ENCODE measurements around the gene ZBTB46. TPM values are rescaled to one million over a fixed set of nuclear protein-coding genes. Genes with fewer than 3 reads are reported as not detected.
A peak's percentile ranks its signal among the peaks of the same experiment; 100 is the strongest.

ZBTB46 gene
- total and polyA plus RNA-seq, 10 donors: 3.6 to 76.5 (median 32.1) TPM

DNA sequence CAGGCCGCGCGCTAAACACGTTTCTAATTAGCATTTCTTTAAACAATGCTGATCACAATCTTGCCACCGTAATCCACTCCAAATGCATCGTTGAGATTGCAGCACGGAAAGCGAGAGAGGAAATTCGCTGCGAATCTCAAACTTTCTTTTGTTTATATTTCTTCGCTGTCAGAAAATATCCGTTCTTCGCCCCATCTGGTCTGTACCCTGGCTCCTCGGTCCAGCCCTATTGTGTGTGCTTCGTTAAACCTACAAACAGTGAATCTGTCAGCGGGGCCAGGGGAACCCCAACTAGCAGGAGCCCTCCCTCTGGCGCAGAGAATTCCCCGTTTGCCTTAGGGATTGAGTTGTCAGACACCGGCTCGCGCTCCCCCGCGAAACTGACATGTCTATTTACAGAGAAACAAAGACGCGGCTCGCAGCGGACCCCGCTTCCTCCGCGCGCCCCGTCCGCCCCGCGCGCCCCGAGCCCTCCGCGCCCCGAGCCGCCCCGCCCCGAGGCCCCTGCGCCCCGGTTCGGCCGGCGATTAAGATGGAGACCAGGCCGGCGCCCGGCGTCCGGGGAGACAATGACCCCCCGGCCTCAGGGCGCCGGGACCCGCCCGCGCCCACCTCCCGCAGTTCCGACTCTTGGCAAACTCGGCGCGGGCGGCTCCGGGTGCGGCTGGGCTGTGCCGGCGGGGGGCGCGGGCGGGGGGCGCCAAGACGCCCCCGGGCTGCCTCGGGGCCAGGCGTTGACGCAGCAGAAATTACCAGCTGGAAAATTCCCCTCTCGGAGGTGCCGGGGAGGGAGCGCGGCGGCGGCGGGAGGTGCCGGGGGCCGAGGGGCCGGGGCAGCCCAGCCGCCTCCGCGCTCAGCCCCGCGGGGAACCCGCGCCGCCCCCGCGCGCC, 874 bp downstream of the ZBTB46 start:
- H3K27me3 ChIP-seq (replicated peaks in 1 of 7): peaks cover 0 to 84% (median 30%) of the 10 kb centered on the region in 7 donors
- intact Hi-C loops (cut with DNase I; ENCODE audit: low total_unique reads): no loop called here
- DNase-seq: no peak
- H3K4me1 ChIP-seq: peaks cover 9 to 89% (median 66%) of the 10 kb centered on the region in 6 donors
- H3K9me3 ChIP-seq: no peaks in the 10 kb centered on the region
- H3K27ac ChIP-seq: peak overlapping the region; percentile 61 to 92 (median 87)
- H3K36me3 ChIP-seq: no peaks in the 10 kb centered on the region
- H3K4me3 ChIP-seq: peak overlapping the region; percentile 47 to 83 (median 58)
- TF ChIP-seq POLR2A (IDR thresholded peaks at IDR 0.05) (no peak), POLR2AphosphoS5 (IDR thresholded peaks at IDR 0.05) (peak in 1 of 3 donors; percentile 16)
- 0 to 1% (median 1%) methylated on average over 29 to 99 of the region's 99 CpGs for WGBS, 5 donors

DNA sequence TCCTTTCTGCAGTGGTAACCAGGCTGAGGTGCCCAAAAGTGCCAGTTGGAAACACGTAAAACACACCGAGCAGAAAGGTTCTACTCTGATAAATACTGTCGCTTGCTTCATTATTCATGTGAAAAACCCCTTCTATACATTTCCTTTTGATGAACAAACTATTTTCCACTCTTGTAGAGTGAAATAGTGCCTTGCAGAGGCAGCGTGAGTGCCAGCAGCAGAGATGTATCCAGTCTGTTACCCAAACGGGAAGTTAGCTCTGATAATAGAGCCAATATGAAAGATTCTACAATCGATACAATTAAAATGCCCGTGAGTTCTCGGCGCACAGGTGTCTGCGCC, 1.5 kb downstream of the ZBTB46 start:
- Histone ChIP-seq H3K9me3 (no peaks in the 10 kb centered on the region), H3K36me3 (no peaks in the 10 kb centered on the region), H3K4me1 (peaks cover 8 to 83% (median 62%) of the 10 kb centered on the region in 6 donors), H3K27me3 (replicated peaks in 1 of 7) (peaks cover 0 to 86% (median 30%) of the 10 kb centered on the region in 7 donors), H3K27ac (peak overlapping the region; percentile 61 to 92 (median 87)), H3K4me3 (peak overlapping the region; percentile 47 to 83 (median 58))
- WGBS, 5 donors: 3 to 5% (median 4%) methylated on average over 10 of the region's 10 CpGs
- no peak for TF ChIP-seq POLR2A (IDR thresholded peaks at IDR 0.05)
- no peak for TF ChIP-seq CTCF (IDR thresholded peaks at IDR 0.05 in 8 of 11, conservative IDR thresholded peaks at IDR 0.05 in 3 of 11)
- TF ChIP-seq POLR2AphosphoS5 (IDR thresholded peaks at IDR 0.05): no peak
- DNase-seq: no peak
- intact Hi-C loops (cut with DNase I; ENCODE audit: low total_unique reads): no loop called here

DNA sequence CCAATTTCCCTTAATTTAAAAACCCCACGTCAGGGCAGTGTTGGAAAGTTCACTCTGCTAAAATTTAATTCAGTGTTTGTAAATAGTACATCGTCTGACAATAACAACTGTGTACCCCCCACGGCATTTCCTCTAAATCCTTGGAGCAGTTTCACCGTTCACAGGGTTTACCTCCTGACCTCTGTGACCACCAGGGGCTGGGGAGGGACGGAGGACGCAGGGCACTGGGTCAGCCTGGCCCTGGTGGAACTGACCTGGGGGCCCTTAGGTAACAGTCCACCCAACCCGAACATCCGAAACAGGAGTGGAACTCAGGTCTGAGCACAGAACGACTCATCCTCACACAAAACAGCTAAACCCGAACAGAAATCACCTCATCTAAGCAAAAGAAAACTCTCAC, 2.1 kb downstream of the ZBTB46 start:
- no peaks in the 10 kb centered on the region for H3K36me3 ChIP-seq
- intact Hi-C loops (cut with DNase I; ENCODE audit: low total_unique reads): no loop called here
- peak overlapping the region; percentile 47 to 83 (median 58) for H3K4me3 ChIP-seq
- H3K27me3 ChIP-seq (replicated peaks in 1 of 7): peaks cover 0 to 80% (median 30%) of the 10 kb centered on the region in 7 donors
- peaks cover 4 to 81% (median 59%) of the 10 kb centered on the region in 6 donors for H3K4me1 ChIP-seq
- no peak for DNase-seq
- TF ChIP-seq CTCF (IDR thresholded peaks at IDR 0.05 in 8 of 11, conservative IDR thresholded peaks at IDR 0.05 in 3 of 11) (no peak), POLR2A (IDR thresholded peaks at IDR 0.05) (no peak), POLR2AphosphoS5 (IDR thresholded peaks at IDR 0.05) (no peak)
- WGBS, 5 donors: 42 to 82% (median 65%) methylated on average over 10 of the region's 10 CpGs
- peak overlapping the region; percentile 61 to 92 (median 87) for H3K27ac ChIP-seq
- H3K9me3 ChIP-seq: no peaks in the 10 kb centered on the region

DNA sequence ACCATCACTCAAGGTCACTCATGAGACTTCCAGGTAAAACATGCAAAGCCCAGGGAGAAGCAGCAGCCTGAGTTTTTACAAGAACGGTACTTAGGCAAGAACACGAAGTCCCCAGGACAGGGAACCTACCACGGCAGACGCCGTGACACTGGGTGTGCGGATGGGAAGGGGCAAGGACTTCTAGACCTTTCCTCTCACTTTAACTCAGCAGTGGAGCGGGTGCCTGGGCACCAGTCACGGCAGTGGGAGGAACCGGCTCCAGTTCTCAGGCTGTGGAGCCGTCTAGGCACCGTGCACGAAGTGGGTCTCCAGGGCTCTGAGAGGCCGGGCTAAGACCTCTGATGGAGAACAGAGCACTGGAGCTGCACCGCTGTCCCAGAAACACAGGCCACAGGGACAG, 2.5 kb downstream of the ZBTB46 start:
- Histone ChIP-seq H3K27me3 (replicated peaks in 1 of 7) (peaks cover 0 to 76% (median 30%) of the 10 kb centered on the region in 7 donors), H3K27ac (peak overlapping the region; percentile 61 to 92 (median 87)), H3K4me3 (peak overlapping the region; percentile 5 to 83 (median 58)), H3K4me1 (peaks cover 4 to 81% (median 56%) of the 10 kb centered on the region in 6 donors), H3K36me3 (no peaks in the 10 kb centered on the region), H3K9me3 (no peaks in the 10 kb centered on the region)
- intact Hi-C loops (cut with DNase I; ENCODE audit: low total_unique reads): no loop called here
- no peak for DNase-seq
- TF ChIP-seq POLR2A (IDR thresholded peaks at IDR 0.05): no peak
- no peak for TF ChIP-seq CTCF (IDR thresholded peaks at IDR 0.05 in 8 of 11, conservative IDR thresholded peaks at IDR 0.05 in 3 of 11)
- TF ChIP-seq POLR2AphosphoS5 (IDR thresholded peaks at IDR 0.05): peak in 2 of 3 donors; percentile 46 to 60
- WGBS, 5 donors: 45 to 79% (median 71%) methylated on average over 13 to 14 of the region's 14 CpGs

Measured in spleen (tissue), 11 donors.